HG03378 (cell line): ENCODE measurements around the gene TGM1.
"Not testable (repeated sequence)": the region's sequence is repeated elsewhere in the genome, so short reads cannot be mapped to it uniquely, and the experiment has no call there.

Experiments used
- ATAC-seq: cut with Tn5 transposase; IDR thresholded peaks from one replicate; pipeline ENCODE4 v1.9.1; 2021; ENCODE audit warnings: mild to moderate bottlenecking, moderate library complexity; ENCODE audit not compliant: unreplicated experiment

The TGM1 gene

GRCh38 chr14:24234095-24235005 lies 28.6 kb downstream of the TGM1 start:
- ATAC-seq, result no peak

GRCh38 chr14:24233538-24233866 lies 29.5 kb downstream of the TGM1 start:
- ATAC-seq, result no peak

GRCh38 chr14:24232645-24233537 lies 30.1 kb downstream of the TGM1 start, which contains the start of gene GMPR2:
TSS of gene GMPR2 (plus strand) at chr14:24232929. CDS start at chr14:24233254, 325 bp downstream.
- ATAC-seq, result peak; percentile 43

GRCh38 chr14:24232121-24232644 lies 30.8 kb downstream of the TGM1 start, which contains the start of gene NEDD8:
TSS of gene NEDD8 (minus strand) at chr14:24232367. CDS start at chr14:24232267, 100 bp downstream.
- ATAC-seq, result peak; percentile 63

- no peak for ATAC-seq
These were observed 31.5 kb downstream of the TGM1 start for GRCh38 chr14:24231263-24232120.

GRCh38 chr14:24228902-24229301 lies 34.1 kb downstream of the TGM1 start:
- ATAC-seq, result no peak

- ATAC-seq, result no peak
These were observed 36.5 kb downstream of the TGM1 start for GRCh38 chr14:24226473-24226872.

GRCh38 chr14:24224618-24225071 lies 38.3 kb downstream of the TGM1 start:
- ATAC-seq, result no peak

GRCh38 chr14:24222987-24223386 lies 40.0 kb downstream of the TGM1 start:
- ATAC-seq, result not testable (repeated sequence)

GRCh38 chr14:24219521-24219920 lies 43.5 kb downstream of the TGM1 start:
- ATAC-seq, result no peak

GRCh38 chr14:24219080-24219479 lies 43.9 kb downstream of the TGM1 start:
- no peak for ATAC-seq

GRCh38 chr14:24216876-24217275 lies 46.1 kb downstream of the TGM1 start:
- ATAC-seq, result not testable (repeated sequence)

GRCh38 chr14:24216345-24216699 lies 46.7 kb downstream of the TGM1 start:
- no peak for ATAC-seq

GRCh38 chr14:24215495-24216344 lies 47.3 kb downstream of the TGM1 start, which contains the start of gene MDP1:
TSS of gene MDP1 (minus strand) at chr14:24216066. CDS start at chr14:24215955, 111 bp downstream.
- peak; percentile 58 for ATAC-seq

GRCh38 chr14:24213866-24214662 lies 48.9 kb downstream of the TGM1 start:
- ATAC-seq, result no peak

- peak; percentile 71 for ATAC-seq
These were observed 49.8 kb downstream of the TGM1 start, which contains the start of gene CHMP4A for GRCh38 chr14:24212924-24213865. TSS of gene CHMP4A (minus strand) at chr14:24213488. CDS start at chr14:24213439, 49 bp downstream.

GRCh38 chr14:24211311-24211710 lies 51.7 kb downstream of the TGM1 start:
- no peak for ATAC-seq
